Fibroblast of lung (primary cell): ENCODE data around the gene NDC1. TPM values are rescaled to one million over a fixed set of nuclear protein-coding genes. Genes with fewer than 3 reads are reported as not detected.

Source experiments
- DNase-seq, 2 donors: peaks; one replicate each; pipeline versions ENCODE4 v3.0.0 to v3.0.0-alpha.2; 2010; ENCODE audit warnings: low read depth in 2 of 2
- H2AFZ ChIP-seq: 2 replicates; pipeline ENCODE4 v1.5.1; 2012; ENCODE audit warnings: low read length, control low read depth, inconsistent platforms
- H3K27ac ChIP-seq: 2 replicates; pipeline ENCODE4 v1.5.1; 2011; ENCODE audit warnings: low read length, control low read depth; ENCODE audit not compliant: insufficient read depth
- H3K27me3 ChIP-seq: 2 replicates; pipeline ENCODE4 v1.5.1; 2011; ENCODE audit warnings: mild to moderate bottlenecking, low read length; ENCODE audit not compliant: control insufficient read depth, insufficient read depth
- H3K36me3 ChIP-seq: 2 replicates; pipeline ENCODE4 v1.5.1; 2011; ENCODE audit warnings: low read length; ENCODE audit not compliant: control insufficient read depth, insufficient read depth
- H3K4me1 ChIP-seq: 2 replicates; pipeline ENCODE4 v1.5.1; 2011; ENCODE audit warnings: low read length; ENCODE audit not compliant: control insufficient read depth, insufficient read depth; ENCODE audit errors: extremely low read depth
- H3K4me2 ChIP-seq: 2 replicates; pipeline ENCODE4 v1.5.1; 2011; ENCODE audit warnings: low read length, control low read depth; ENCODE audit not compliant: insufficient read depth; ENCODE audit errors: extremely low read depth
- H3K4me3 ChIP-seq, 4 experiments: fragments of 200-600 bp in 1 of 4; sonication (generic) in 1 of 4; replicated peaks in 1 of 4; 2 replicates each; pipeline ENCODE4 v1.5.1; 2011 to 2016; ENCODE audit warnings: low read length in 4 of 4, low read depth in 3 of 4, mild to moderate bottlenecking in 3 of 4, control low read depth in 2 of 4, inconsistent platforms in 1 of 4, mixed read lengths in 1 of 4; ENCODE audit not compliant: insufficient read depth in 1 of 4; ENCODE audit errors: control extremely low read depth in 1 of 4
- H3K79me2 ChIP-seq: 2 replicates; pipeline ENCODE4 v1.5.1; 2012; ENCODE audit warnings: mild to moderate bottlenecking, low read length, inconsistent platforms; ENCODE audit not compliant: control insufficient read depth, insufficient read depth
- H3K9ac ChIP-seq: 2 replicates; pipeline ENCODE4 v1.5.1; 2011; ENCODE audit warnings: mild to moderate bottlenecking, low read length, control low read depth; ENCODE audit not compliant: insufficient read depth
- H3K9me3 ChIP-seq: 2 replicates; pipeline ENCODE4 v1.5.1; 2012; ENCODE audit warnings: low read depth, low read length; ENCODE audit not compliant: control insufficient read depth, insufficient read depth
- H4K20me1 ChIP-seq: 2 replicates; pipeline ENCODE4 v1.5.1; 2011; ENCODE audit warnings: low read length; ENCODE audit not compliant: control insufficient read depth, insufficient read depth; ENCODE audit errors: extremely low read depth
- EZH2 ChIP-seq: IDR thresholded peaks from 2 replicates; pipeline ENCODE4 v1.5.1; 2012; ENCODE audit warnings: low read length, control low read depth, mild to moderate bottlenecking; ENCODE audit errors: missing control alignments
- polyA plus RNA-seq, 2 donors: library from polyadenylated mRNA; depleted of rRNA in 1 of 2; stranded (reverse) in 1 of 2; unstranded in 1 of 2; fragments of >200 nt; gene quantifications; 2 replicates each; pipeline ENCODE4 v1.2.1, GENCODE V29; 2011 to 2012; ENCODE audit warnings: missing spikeins in 1 of 2
- total RNA-seq: library from RNA; depleted of rRNA; stranded (reverse); fragments of >200 nt; gene quantifications from 2 replicates; pipeline ENCODE4 v1.2.1, GENCODE V29; 2014
- TF ChIP-seq, protein P1 (sequence below), 2 donors: IDR thresholded peaks in 1 of 2; conservative IDR thresholded peaks in 1 of 2; 1 replicate in 1 of 2; 2 replicates in 1 of 2; pipeline ENCODE4 v1.5.1; 2011 to 2012; ENCODE audit warnings: low read length in 2 of 2, control low read depth in 1 of 2, inconsistent platforms in 1 of 2, low read depth in 1 of 2, mild to moderate bottlenecking in 1 of 2

NDC1 gene
- total and polyA plus RNA-seq, 2 donors (not counting 1 experiment from before 2014, with no cell fraction given), result 11.6 to 14.3 TPM

DNA sequence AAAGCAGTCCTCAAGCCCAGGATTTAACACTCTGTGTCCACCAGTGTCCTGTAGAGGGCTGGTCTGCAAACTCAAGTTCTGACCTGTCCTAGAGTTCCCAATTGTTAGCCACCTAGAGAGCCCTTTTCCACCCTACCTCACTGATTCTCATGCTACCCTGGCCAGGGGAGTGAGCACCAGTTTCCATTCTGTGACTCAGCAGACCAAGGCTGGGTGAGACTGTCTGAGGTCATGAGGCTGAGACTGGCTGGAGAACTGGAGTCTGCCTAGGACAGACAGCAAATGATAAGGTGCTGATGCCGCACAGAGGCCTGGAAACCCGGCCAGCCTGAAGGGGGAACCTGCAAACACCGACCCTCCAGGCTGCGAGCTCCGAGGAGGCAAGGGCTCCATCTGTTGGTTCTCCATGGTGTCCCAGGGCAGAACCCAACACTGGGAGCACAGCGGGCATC, 112.8 kb downstream of the NDC1 start:
- Histone ChIP-seq H2AFZ (no peak overlapping the region), H3K9me3 (no peaks in the 10 kb centered on the region), H3K79me2 (no peaks in the 10 kb centered on the region), H3K9ac (no peak overlapping the region), H4K20me1 (no peaks in the 10 kb centered on the region), H3K4me3 (no peak overlapping the region), H3K27me3 (no peaks in the 10 kb centered on the region), H3K4me2 (no peak overlapping the region), H3K36me3 (no peaks in the 10 kb centered on the region), H3K27ac (no peak overlapping the region), H3K4me1 (no peaks in the 10 kb centered on the region)
- DNase-seq, result peak; percentile 15 to 83
- TF ChIP-seq EZH2, result no peak
- TF ChIP-seq, protein P1, sequence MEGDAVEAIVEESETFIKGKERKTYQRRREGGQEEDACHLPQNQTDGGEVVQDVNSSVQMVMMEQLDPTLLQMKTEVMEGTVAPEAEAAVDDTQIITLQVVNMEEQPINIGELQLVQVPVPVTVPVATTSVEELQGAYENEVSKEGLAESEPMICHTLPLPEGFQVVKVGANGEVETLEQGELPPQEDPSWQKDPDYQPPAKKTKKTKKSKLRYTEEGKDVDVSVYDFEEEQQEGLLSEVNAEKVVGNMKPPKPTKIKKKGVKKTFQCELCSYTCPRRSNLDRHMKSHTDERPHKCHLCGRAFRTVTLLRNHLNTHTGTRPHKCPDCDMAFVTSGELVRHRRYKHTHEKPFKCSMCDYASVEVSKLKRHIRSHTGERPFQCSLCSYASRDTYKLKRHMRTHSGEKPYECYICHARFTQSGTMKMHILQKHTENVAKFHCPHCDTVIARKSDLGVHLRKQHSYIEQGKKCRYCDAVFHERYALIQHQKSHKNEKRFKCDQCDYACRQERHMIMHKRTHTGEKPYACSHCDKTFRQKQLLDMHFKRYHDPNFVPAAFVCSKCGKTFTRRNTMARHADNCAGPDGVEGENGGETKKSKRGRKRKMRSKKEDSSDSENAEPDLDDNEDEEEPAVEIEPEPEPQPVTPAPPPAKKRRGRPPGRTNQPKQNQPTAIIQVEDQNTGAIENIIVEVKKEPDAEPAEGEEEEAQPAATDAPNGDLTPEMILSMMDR (conservative IDR thresholded peaks at IDR 0.05 in 1 of 2, IDR thresholded peaks at IDR 0.05 in 1 of 2; ENCODE audit: low read depth in 1 of 2, low read length in 2 of 2), result peak in 1 of 2 donors; percentile 12

DNA sequence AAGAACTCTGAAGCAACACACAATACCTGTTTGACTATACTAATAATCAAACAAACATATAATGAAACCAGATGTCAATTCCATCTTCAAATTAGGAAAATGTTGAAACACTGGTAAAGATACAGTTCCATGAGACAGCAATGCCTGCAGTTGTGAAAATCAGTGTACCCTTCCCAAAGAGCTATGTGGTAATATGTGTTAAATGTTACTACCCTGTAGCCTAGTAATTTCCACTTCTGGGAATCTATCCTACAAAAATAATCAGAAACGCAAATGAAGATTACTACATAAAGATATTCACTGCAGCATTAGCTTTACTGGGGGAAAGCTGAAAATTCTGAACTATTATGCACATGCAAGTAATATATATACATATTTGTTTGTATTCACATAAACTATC, 116.1 kb downstream of the NDC1 start:
- TF ChIP-seq, protein P1 (conservative IDR thresholded peaks at IDR 0.05 in 1 of 2, IDR thresholded peaks at IDR 0.05 in 1 of 2; ENCODE audit: low read depth in 1 of 2, low read length in 2 of 2), result no peak
- no peak for TF ChIP-seq EZH2
- Histone ChIP-seq H3K79me2 (no peaks in the 10 kb centered on the region), H4K20me1 (no peaks in the 10 kb centered on the region), H3K9ac (no peak overlapping the region), H3K4me2 (no peak overlapping the region), H3K9me3 (no peaks in the 10 kb centered on the region), H3K27ac (no peak overlapping the region), H3K36me3 (no peaks in the 10 kb centered on the region), H3K27me3 (no peaks in the 10 kb centered on the region), H3K4me1 (no peaks in the 10 kb centered on the region), H3K4me3 (no peak overlapping the region), H2AFZ (no peak overlapping the region)
- peak in 1 of 2 donors; percentile 83 for DNase-seq

DNA sequence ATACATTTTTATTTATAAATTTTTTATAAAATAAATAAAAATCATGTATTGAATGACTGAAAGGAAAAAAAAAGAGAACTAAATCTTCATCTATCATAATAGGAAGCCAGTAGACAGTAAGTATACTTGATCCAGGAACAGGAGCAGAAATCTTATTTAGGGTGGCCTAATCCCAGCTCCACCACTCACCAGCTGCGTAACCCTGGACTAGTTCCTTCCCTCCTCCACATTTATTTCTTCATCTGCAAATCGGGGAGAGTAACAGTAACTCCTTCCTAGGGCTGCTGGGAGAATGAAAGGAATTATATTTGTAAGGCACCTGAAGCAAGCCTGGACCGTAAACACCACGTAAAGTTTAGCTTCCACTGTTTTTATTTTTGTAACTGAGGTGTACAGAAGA, 117.0 kb downstream of the NDC1 start:
- H3K4me1 ChIP-seq, result no peaks in the 10 kb centered on the region
- no peak overlapping the region for H3K27ac ChIP-seq
- H3K36me3 ChIP-seq, result no peaks in the 10 kb centered on the region
- no peak for DNase-seq
- no peak overlapping the region for H3K9ac ChIP-seq
- H3K79me2 ChIP-seq, result no peaks in the 10 kb centered on the region
- H3K27me3 ChIP-seq, result no peaks in the 10 kb centered on the region
- no peak overlapping the region for H3K4me2 ChIP-seq
- H3K4me3 ChIP-seq, result no peak overlapping the region
- no peak overlapping the region for H2AFZ ChIP-seq
- no peaks in the 10 kb centered on the region for H4K20me1 ChIP-seq
- TF ChIP-seq, protein P1 (conservative IDR thresholded peaks at IDR 0.05 in 1 of 2, IDR thresholded peaks at IDR 0.05 in 1 of 2; ENCODE audit: low read depth in 1 of 2, low read length in 2 of 2), result no peak
- no peak for TF ChIP-seq EZH2
- no peaks in the 10 kb centered on the region for H3K9me3 ChIP-seq
